Fibroblast of villous mesenchyme (primary cell): Measurements from ENCODE around the gene TNS3. TPM values are rescaled to one million over a fixed set of nuclear protein-coding genes. Genes with fewer than 3 reads are reported as not detected.

Experiments used
- DNase-seq: peaks from one replicate; pipeline ENCODE4 v3.0.0-alpha.2; 2010; ENCODE audit warnings: low read depth
- H3K4me3 ChIP-seq: 2 replicates; pipeline ENCODE4 v1.5.1; 2011; ENCODE audit warnings: low read depth, mild to moderate bottlenecking, low read length
- CTCF ChIP-seq: IDR thresholded peaks from 2 replicates; pipeline ENCODE4 v1.5.1; 2012; ENCODE audit warnings: low read depth, mild to moderate bottlenecking, low read length; ENCODE audit not compliant: insufficient read depth
- total RNA-seq: library from RNA; depleted of rRNA; stranded (reverse); fragments of >200 nt; gene quantifications from 2 replicates; pipeline ENCODE4 v1.2.3, GENCODE V29; 2012

The TNS3 gene
- total RNA-seq, 1 donor, result 202 TPM

- no peak for DNase-seq
- H3K4me3 ChIP-seq, result no peak overlapping the region
- no peak for TF ChIP-seq CTCF
Observed at GRCh38 chr7:47531584-47532492, 50.1 kb downstream of the TNS3 start.

- no peak for DNase-seq
- H3K4me3 ChIP-seq, result no peak overlapping the region
Observed at GRCh38 chr7:47529826-47530555, 51.9 kb downstream of the TNS3 start.

GRCh38 chr7:47529405-47529804 lies 52.5 kb downstream of the TNS3 start:
- no peak for TF ChIP-seq CTCF
- no peak for DNase-seq
- no peak overlapping the region for H3K4me3 ChIP-seq

More at GRCh38 chr7:47529826-47530555, 51.9 kb downstream of the TNS3 start:
- no peak for TF ChIP-seq CTCF

- DNase-seq, result no peak
- no peak overlapping the region for H3K4me3 ChIP-seq
- no peak for TF ChIP-seq CTCF
Observed at GRCh38 chr7:47528471-47528870, 53.4 kb downstream of the TNS3 start.

GRCh38 chr7:47526466-47526865 lies 55.4 kb downstream of the TNS3 start:
- no peak for DNase-seq
- no peak overlapping the region for H3K4me3 ChIP-seq
- no peak for TF ChIP-seq CTCF

- H3K4me3 ChIP-seq, result no peak overlapping the region
- TF ChIP-seq CTCF, result no peak
- DNase-seq, result no peak
Observed at GRCh38 chr7:47525066-47525623, 56.8 kb downstream of the TNS3 start.
